K562 (cell line): ENCODE results near the gene UMAD1. TPM values are rescaled to one million over a fixed set of nuclear protein-coding genes. Genes with fewer than 3 reads are reported as not detected.

Experiments
- ATAC-seq: fragments of 200-7000 bp; cut with Tn5 transposase; 3 replicates; pipeline ENCODE4 v1.9.1; 2020; ENCODE audit warnings: moderate library complexity
- BruUV-seq: library from RNA; stranded (reverse); fragments of 400-500 nt; replicated peaks from 2 replicates; lab custom pipeline; 2021; lab: Mats Ljungman, UMichigan
- CTCF ChIA-PET: fragments of 300-600 bp; formaldehyde crosslinking; extraction: SDS; loops from one replicate; lab custom pipeline; 2021; ENCODE audit warnings: low intra/inter-chr PET ratio; lab: Yijun Ruan, JAX
- POLR2A ChIA-PET: fragments of 300-600, 350-650 bp; sonication (Branson Sonifier 250); formaldehyde crosslinking; extraction: SDS; loops from one replicate; lab custom pipeline; 2021; ENCODE audit warnings: antibody characterized with exemption, inconsistent platforms; lab: Yijun Ruan, JAX
- DNase-seq, 4 experiments: peaks; one replicate each; pipeline versions ENCODE4 v3.0.0 to v3.0.0-alpha.2; 2011 to 2018; ENCODE audit warnings: low spot score in 3 of 4, mixed read lengths in 3 of 4; ENCODE audit errors: extremely low read depth in 1 of 4
- FAIRE-seq: peaks from 2 replicates; lab custom pipeline; 2011; peaks lifted over from hg19 to GRCh38; lab: Jason Lieb, UNC
- H2AFZ ChIP-seq: 2 replicates; pipeline ENCODE4 v1.6.0; 2011; ENCODE audit warnings: low read depth, low read length, control low read depth, inconsistent platforms
- H3K27ac ChIP-seq: fragments of 200-600 bp; 3 replicates; pipeline ENCODE4 v1.8.0; 2011; ENCODE audit warnings: low read depth, mild to moderate bottlenecking, control low read depth, inconsistent platforms, low read length, moderate library complexity, mixed read lengths; ENCODE audit errors: extremely low read depth
- H3K27me3 ChIP-seq, 2 experiments: fragments of 300-600 bp in 1 of 2; 2 replicates in 1 of 2; 3 replicates in 1 of 2; pipeline versions ENCODE4 v1.6.0 to v1.8.0; 2011; ENCODE audit warnings: inconsistent platforms in 2 of 2, low read length in 2 of 2, mild to moderate bottlenecking in 1 of 2, mixed read lengths in 1 of 2, moderate library complexity in 1 of 2; ENCODE audit not compliant: control insufficient read depth in 2 of 2, insufficient read depth in 2 of 2
- H3K36me3 ChIP-seq: fragments of 300-600 bp; 3 replicates; pipeline ENCODE4 v1.8.0; 2011; ENCODE audit warnings: mild to moderate bottlenecking, low read length, inconsistent platforms; ENCODE audit not compliant: control insufficient read depth, insufficient read depth
- H3K4me1 ChIP-seq, 2 experiments: fragments of 200-600 bp in 1 of 2; replicated peaks in 1 of 2; 2 replicates in 1 of 2; 3 replicates in 1 of 2; pipeline versions ENCODE4 v1.5.1 to v1.8.0; 2011; ENCODE audit warnings: inconsistent platforms in 2 of 2, low read length in 2 of 2, mild to moderate bottlenecking in 1 of 2, mixed read lengths in 1 of 2, moderate library complexity in 1 of 2; ENCODE audit not compliant: control insufficient read depth in 2 of 2, insufficient read depth in 2 of 2
- H3K4me2 ChIP-seq: 2 replicates; pipeline ENCODE4 v1.6.1; 2011; ENCODE audit warnings: low read length, control low read depth, inconsistent platforms, mixed read lengths; ENCODE audit not compliant: insufficient read depth
- H3K4me3 ChIP-seq: fragments of 200-600 bp; sonication (generic), shearing (Covaris generic); 2 replicates; pipeline ENCODE4 v1.5.1; 2016; ENCODE audit warnings: control low read depth, inconsistent platforms
- H3K79me2 ChIP-seq: fragments of 200-600 bp; 3 replicates; pipeline ENCODE4 v1.8.0; 2011; ENCODE audit warnings: low read length, inconsistent platforms; ENCODE audit not compliant: control insufficient read depth, insufficient read depth
- H3K9ac ChIP-seq, 2 experiments: 2 replicates each; pipeline versions ENCODE4 v1.6.0 to v1.6.1; 2011; ENCODE audit warnings: low read depth in 2 of 2, low read length in 2 of 2, control low read depth in 1 of 2, inconsistent platforms in 1 of 2, mild to moderate bottlenecking in 1 of 2, mixed read lengths in 1 of 2; ENCODE audit not compliant: insufficient read depth in 1 of 2
- H3K9me1 ChIP-seq: one replicate; pipeline ENCODE4 v1.6.0; 2011; ENCODE audit warnings: inconsistent platforms, mild to moderate bottlenecking, low read length, moderate library complexity; ENCODE audit not compliant: control insufficient read depth, insufficient read depth
- H3K9me3 ChIP-seq: replicated peaks from 2 replicates; pipeline ENCODE4 v1.5.1; 2011; ENCODE audit warnings: low read depth, low read length, inconsistent platforms; ENCODE audit not compliant: control insufficient read depth, insufficient read depth
- H4K20me1 ChIP-seq: replicated peaks from 2 replicates; pipeline ENCODE4 v1.6.1; 2011; ENCODE audit warnings: low read length, inconsistent platforms, mixed read lengths; ENCODE audit not compliant: control insufficient read depth, insufficient read depth
- CBX5 ChIP-seq: IDR thresholded peaks from 2 replicates; pipeline ENCODE4 v1.6.1; 2014; ENCODE audit warnings: low read depth, borderline replicate concordance
- CREB3L1 ChIP-seq: fragments of 450-650 bp; IDR thresholded peaks from 2 replicates; pipeline ENCODE4 v1.6.1; 2014; ENCODE audit warnings: low read depth, mild to moderate bottlenecking, moderate library complexity, borderline replicate concordance
- FOXJ3 ChIP-seq: sonication (generic); formaldehyde crosslinking; IDR thresholded peaks from 2 replicates; pipeline ENCODE4 v1.4.0; 2020; ENCODE audit warnings: mild to moderate bottlenecking, missing genetic modification reagents
- FOXM1 ChIP-seq, 2 experiments: fragments of 450-650 bp in 1 of 2; sonication (generic) in 1 of 2; formaldehyde crosslinking in 1 of 2; IDR thresholded peaks; 2 replicates each; pipeline versions ENCODE4 v1.6.1 to v1.9.0; 2017 to 2022; ENCODE audit warnings: low read depth in 2 of 2, mild to moderate bottlenecking in 2 of 2, missing genetic modification reagents in 1 of 2, moderate library complexity in 1 of 2
- MCM7 ChIP-seq, 2 experiments: fragments of 450-650 bp; IDR thresholded peaks; 2 replicates each; pipeline ENCODE4 v1.6.1; 2016 to 2018
- POLR2AphosphoS5 ChIP-seq: IDR thresholded peaks from 2 replicates; pipeline ENCODE4 v1.6.1; 2011; ENCODE audit warnings: mild to moderate bottlenecking, low read depth, low read length, moderate library complexity; ENCODE audit not compliant: control insufficient read depth, insufficient read depth
- SMAD1 ChIP-seq: fragments of 150-350 bp; IDR thresholded peaks from 2 replicates; pipeline ENCODE4 v1.6.1; 2014; ENCODE audit warnings: low read length, low read depth; ENCODE audit not compliant: partially characterized antibody
- ZNF263 ChIP-seq: sonication (generic); formaldehyde crosslinking; IDR thresholded peaks from 2 replicates; pipeline ENCODE4 v1.8.0; 2022; ENCODE audit warnings: mild to moderate bottlenecking, missing genetic modification reagents, borderline replicate concordance
- ZNF324 ChIP-seq: fragments of 250-450 bp; sonication (Bioruptor Pico); IDR thresholded peaks from 2 replicates; pipeline ENCODE4 v1.4.0; 2020; ENCODE audit warnings: mild to moderate bottlenecking
- ZNF445 ChIP-seq: fragments of 250-450 bp; sonication (Bioruptor Pico); IDR thresholded peaks from 2 replicates; pipeline ENCODE4 v1.4.0; 2020; ENCODE audit warnings: low read depth, mild to moderate bottlenecking, moderate library complexity
- WGBS: fragments of 100-300 bp; shearing (Covaris generic); methylation state at CpG from one replicate; pipeline ENCODE4 v1.1.6; 2016; ENCODE audit warnings: low coverage, mixed read lengths; ENCODE audit not compliant: insufficient coverage; ENCODE audit errors: missing lambda C conversion rate; 5-methylcytosine and 5-hydroxymethylcytosine counted together
- in situ Hi-C: fragments of 300-500 bp; cut with MboI; formaldehyde crosslinking; loops from 4 replicates; pipeline ENCODE4 v1.15.0; 2018; ENCODE audit warnings: inconsistent platforms, mixed read lengths
- intact Hi-C: fragments of 100-400 bp; cut with micrococcal nuclease; formaldehyde crosslinking; loops from 2 replicates; pipeline ENCODE4 v1.14.2; 2022
- polyA plus RNA-seq, 8 experiments: library from polyadenylated mRNA; depleted of rRNA in 4 of 8; stranded (reverse) in 5 of 8; unstranded in 3 of 8; fragments of >200 nt; fragmentation: Nextera tagmentation in 2 of 8; fragmentation: Illumina TruSeq in 1 of 8; extraction: Ambion mirVana in 2 of 8; extraction: Trizol in 1 of 8; gene quantifications; 2 replicates each; pipeline versions ENCODE4 v1.2.1 to v1.2.3, GENCODE V29; 2011 to 2014; ENCODE audit warnings: inconsistent platforms in 1 of 8, missing spikeins in 1 of 8
- total RNA-seq, 7 experiments: library from RNA; depleted of rRNA in 6 of 7; stranded (reverse); fragments of >200 nt in 6 of 7; fragmentation: Illumina TruSeq in 2 of 7; extraction: Trizol in 2 of 7; gene quantifications; 2 replicates each; pipeline versions ENCODE4 v1.2.1 to v1.2.3, GENCODE V29; 2011 to 2021; ENCODE audit warnings: low replicate concordance in 1 of 7
- TF ChIP-seq, protein P1 (sequence below): fragments of 250-450 bp; sonication (Bioruptor Pico); IDR thresholded peaks from 2 replicates; pipeline ENCODE4 v1.4.0; 2020; ENCODE audit warnings: mild to moderate bottlenecking, moderate library complexity

UMAD1 gene
- total and polyA plus RNA-seq, 9 of the 15 experiments (the other 6 are each of a cell fraction or from before 2014, with no cell fraction given): 9.0 to 26.7 (median 13.3) TPM

DNA sequence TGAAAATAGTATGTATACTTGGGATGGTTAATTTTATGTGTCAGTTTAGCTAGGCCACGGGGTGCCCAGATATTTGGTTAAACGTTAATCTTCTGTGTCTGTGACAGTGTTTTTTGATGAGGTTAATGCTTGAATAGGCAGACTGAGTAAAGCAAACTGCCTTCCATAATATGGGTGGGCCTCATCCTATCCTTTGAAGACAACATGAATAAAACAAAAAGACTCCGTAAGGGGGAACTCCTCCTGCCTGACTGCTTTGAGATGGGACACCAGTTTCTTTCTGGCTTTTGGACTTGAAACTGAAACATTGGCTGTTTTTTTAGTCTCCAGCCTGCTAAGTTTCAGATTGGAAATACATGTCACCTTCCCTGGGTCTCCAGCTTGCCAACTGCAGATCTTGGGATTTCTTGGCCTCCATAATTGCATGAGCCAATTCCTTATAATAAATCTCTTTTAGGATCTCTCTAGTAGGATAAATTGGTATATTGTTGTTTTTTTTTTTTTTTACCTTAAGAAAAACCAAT, 268.1 kb downstream of the UMAD1 start:
- POLR2A ChIA-PET: interaction anchor here (0.8 kb wide), 1 partner anchor 21 kb away, joined by 3 read pairs; no protein-coding TSS in a partner anchor
- 11% methylated on average over 3 of the region's 3 CpGs for WGBS
- no TSS peak for BruUV-seq
- no peaks in the 10 kb centered on the region for H3K4me1 ChIP-seq
- H3K9me1 ChIP-seq: no peaks in the 10 kb centered on the region
- no peaks in the 10 kb centered on the region for H3K36me3 ChIP-seq
- in situ Hi-C loops (no loop called here), intact Hi-C loops (no loop called here)
- TF ChIP-seq POLR2AphosphoS5: no peak
- TF ChIP-seq SMAD1: no peak
- TF ChIP-seq ZNF324: no peak
- no peak for TF ChIP-seq FOXJ3 (CRISPR knock-in tag)
- FAIRE-seq: no peak
- no peak for ATAC-seq
- H3K27me3 ChIP-seq: no peaks in the 10 kb centered on the region
- no peak overlapping the region for H3K27ac ChIP-seq
- H3K4me2 ChIP-seq: no peak overlapping the region
- no peaks in the 10 kb centered on the region for H3K79me2 ChIP-seq
- no peak overlapping the region; the same call in 1 of the 2 replicates for H2AFZ ChIP-seq
- CTCF ChIA-PET: no interaction called here
- H3K9ac ChIP-seq: no peak overlapping the region
- H3K4me3 ChIP-seq: no peak overlapping the region
- H3K9me3 ChIP-seq: no peaks in the 10 kb centered on the region
- no peak for DNase-seq
- no peaks in the 10 kb centered on the region for H4K20me1 ChIP-seq

GRCh38 chr7:7909376-7909775, 268.8 kb downstream of the UMAD1 start:
- no peaks in the 10 kb centered on the region for H3K9me1 ChIP-seq
- no peak for FAIRE-seq
- H2AFZ ChIP-seq: no peak overlapping the region
- H3K79me2 ChIP-seq: no peaks in the 10 kb centered on the region
- no peaks in the 10 kb centered on the region for H4K20me1 ChIP-seq
- no peaks in the 10 kb centered on the region for H3K4me1 ChIP-seq
- intact Hi-C loops: no loop called here
- H3K36me3 ChIP-seq: no peaks in the 10 kb centered on the region
- H3K4me2 ChIP-seq: no peak overlapping the region
- no peak for ATAC-seq
- no peak overlapping the region for H3K27ac ChIP-seq
- no peak for DNase-seq
- ChIA-PET CTCF (no interaction called here), POLR2A (interaction anchor here (0.8 kb wide), 1 partner anchor 21 kb away, joined by 3 read pairs; no protein-coding TSS in a partner anchor)
- BruUV-seq: no TSS peak
- no peak overlapping the region for H3K4me3 ChIP-seq
- in situ Hi-C loops: no loop called here
- H3K27me3 ChIP-seq: no peaks in the 10 kb centered on the region
- no peaks in the 10 kb centered on the region for H3K9me3 ChIP-seq
- 9% methylated on average over 4 of the region's 4 CpGs for WGBS
- no peak overlapping the region for H3K9ac ChIP-seq
- TF ChIP-seq CREB3L1 (no peak), ZNF445 (CRISPR knock-in tag) (no peak), ZNF263 (CRISPR knock-in tag) (no peak), MCM7 (IDR thresholded peaks at IDR 0.05) (no peak), FOXM1 (IDR thresholded peaks at IDR 0.05; ENCODE audit: low read depth) (no peak), FOXM1 (CRISPR knock-in tag; IDR thresholded peaks at IDR 0.05; ENCODE audit: low read depth) (no peak), CBX5 (no peak)
- TF ChIP-seq, protein P1, sequence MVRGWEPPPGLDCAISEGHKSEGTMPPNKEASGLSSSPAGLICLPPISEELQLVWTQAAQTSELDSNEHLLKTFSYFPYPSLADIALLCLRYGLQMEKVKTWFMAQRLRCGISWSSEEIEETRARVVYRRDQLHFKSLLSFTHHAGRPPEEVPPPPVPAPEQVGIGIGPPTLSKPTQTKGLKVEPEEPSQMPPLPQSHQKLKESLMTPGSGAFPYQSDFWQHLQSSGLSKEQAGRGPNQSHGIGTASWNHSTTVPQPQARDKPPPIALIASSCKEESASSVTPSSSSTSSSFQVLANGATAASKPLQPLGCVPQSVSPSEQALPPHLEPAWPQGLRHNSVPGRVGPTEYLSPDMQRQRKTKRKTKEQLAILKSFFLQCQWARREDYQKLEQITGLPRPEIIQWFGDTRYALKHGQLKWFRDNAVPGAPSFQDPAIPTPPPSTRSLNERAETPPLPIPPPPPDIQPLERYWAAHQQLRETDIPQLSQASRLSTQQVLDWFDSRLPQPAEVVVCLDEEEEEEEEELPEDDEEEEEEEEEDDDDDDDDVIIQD: no peak
